ENCODE measurements around the gene OCEL1. TPM values are rescaled to one million over a fixed set of nuclear protein-coding genes. Genes with fewer than 3 reads are reported as not detected.

The OCEL1 gene
- total RNA-seq, 1 experiment from 2014 or later: 1.6 TPM

DNA sequence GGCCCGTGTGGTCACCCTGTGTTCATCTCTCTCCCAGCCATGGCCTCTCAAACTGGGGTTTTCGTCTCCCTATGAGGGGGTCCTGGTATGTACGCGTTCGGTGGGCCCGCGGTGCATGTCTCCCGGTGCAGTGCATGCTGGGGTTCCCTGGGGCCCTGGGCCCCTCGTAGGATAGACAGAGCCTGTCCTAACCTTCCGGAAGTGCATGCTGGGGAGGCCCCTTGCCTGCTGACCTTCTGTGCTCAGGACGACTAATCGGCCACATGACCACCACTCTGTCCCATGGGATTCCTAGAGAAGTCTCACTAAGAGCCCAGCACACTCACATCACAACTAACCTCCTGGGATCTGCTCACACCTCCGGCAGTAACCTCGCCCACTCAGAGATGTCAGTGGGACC is 15.7 kb upstream of the OCEL1 start:
- DNase-seq (ENCODE audit: low read depth): no peak

DNA sequence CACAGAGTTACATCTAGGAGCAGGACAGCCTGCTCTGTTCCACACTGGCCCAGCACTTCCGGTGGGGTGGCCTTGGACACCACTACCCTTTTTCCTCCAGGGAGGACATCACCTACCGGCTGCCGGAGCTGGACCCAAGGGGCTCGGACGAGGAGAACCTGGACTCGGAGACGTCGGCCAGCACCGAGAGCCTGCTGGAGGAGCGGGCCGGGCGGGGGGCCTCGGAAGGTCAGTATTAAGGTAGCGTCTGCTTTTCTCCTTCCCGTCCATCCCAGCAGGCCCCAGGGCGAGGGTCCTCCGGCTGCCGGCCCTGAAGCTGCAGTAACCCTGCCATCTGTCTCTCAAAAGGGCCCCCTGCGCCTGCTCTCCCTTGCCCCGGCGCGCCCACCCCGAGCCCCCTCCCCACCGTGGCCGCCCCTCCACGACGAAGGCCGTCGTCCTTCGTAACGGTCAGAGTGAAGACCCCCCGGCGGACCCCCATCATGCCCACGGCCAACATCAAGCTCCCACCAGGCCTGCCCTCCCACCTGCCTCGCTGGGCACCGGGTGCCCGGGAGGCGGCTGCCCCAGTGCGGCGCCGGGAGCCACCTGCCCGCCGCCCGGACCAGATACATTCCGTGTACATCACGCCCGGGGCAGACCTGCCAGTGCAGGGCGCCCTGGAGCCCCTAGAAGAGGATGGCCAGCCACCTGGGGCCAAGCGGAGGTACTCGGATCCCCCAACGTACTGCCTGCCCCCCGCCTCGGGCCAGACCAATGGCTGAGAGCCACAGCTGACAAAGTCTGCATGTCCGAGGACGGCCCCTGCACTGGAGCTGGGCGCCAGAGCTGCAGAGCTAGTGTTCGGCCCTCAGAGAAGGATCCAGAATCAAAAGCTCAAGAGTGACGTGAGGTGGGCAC is 14.2 kb upstream of the OCEL1 start:
- no peak for DNase-seq (ENCODE audit: low read depth)

DNA sequence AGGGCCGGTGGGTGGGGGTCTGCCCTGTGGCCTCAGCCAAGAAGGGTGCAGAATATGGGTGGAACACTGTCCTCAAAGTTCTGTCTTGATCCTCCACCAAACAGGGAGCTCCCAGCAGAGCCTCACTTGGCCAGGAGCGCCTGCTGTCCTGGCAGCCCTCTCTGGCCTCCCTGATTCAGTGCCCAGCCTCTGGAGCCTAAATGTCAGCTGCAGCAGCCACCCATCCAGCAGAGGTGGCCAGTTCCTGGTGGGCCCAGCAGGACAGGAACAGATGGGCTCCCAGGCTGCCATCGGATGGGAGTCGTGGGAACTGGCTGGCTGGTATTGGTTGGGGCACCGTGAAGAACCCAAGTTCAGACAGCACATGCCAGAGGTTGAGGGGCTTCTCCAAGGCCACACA is 12.7 kb upstream of the OCEL1 start:
- DNase-seq (ENCODE audit: low read depth): no peak

DNA sequence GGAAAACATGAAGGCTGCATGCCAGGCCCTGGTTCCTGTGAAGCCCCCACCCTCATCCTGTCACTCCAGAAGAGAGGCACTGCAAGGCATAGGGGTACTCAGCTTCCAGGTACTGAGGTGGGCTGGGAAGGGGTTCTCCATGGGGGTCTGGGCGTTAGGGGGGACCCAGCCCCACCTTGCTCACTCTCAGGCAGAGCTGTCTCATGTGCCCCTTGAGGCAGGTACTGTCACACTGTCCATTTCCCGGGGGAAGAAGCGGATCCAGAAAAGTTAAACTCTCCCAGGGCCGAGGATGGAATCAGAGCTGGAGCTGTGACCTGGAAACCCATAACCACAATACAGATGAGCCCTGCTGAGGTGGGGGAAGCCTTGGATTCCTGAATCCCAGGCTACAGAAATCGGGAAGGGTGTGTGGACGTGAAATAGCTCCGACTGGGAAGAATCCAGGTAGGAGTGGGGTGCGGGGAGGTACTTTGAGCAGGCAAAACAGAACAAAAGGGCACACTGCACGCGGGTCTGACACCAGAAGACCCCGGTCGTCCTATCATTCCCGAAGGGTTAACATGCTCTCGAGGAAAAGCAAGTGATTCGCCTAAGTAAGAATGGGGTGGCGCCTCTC is 11.4 kb upstream of the OCEL1 start:
- no peak for DNase-seq (ENCODE audit: low read depth)

DNA sequence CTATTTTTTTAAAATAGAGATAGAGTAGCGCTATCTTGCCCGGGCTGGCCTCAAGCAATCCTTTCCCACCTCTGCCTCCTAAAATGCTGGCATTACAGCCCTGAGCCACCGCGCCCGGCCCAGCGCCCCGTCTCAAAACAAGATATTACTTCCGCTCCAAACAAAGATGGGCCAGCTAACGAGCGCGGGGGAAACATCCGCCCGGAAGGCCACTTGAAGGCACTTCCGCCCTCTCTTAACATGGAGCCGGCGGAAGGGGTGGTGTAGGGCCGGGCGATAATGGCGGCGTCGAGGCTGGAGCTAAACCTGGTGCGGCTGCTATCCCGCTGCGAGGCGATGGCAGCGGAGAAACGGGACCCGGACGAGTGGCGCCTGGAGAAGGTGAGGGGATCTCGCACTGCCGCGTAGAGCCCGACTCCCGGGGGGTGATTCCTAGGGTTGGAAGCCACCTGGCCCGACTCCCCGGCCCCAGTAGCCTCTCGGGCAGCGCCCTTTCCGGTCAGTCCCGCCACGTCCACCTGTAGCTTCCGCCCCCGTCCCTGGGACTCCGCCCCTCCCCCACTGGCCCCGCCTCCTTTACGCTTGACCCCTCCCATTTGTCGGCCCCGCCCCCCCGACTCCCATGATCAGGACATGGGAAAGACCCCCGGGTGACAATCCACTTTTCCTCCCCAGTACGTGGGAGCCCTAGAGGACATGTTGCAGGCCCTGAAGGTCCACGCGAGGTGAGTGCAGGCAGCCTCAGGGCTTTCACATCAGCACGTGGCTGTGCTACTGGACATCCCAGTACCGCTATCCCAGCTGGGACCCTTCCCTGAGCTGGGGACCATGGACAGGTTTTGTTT is 10.7 kb upstream of the OCEL1 start, which contains the start of gene USE1:
TSS of gene USE1 (plus strand) at position 231 of the 845 bp plus-strand sequence. CDS start at position 280, 49 bp downstream.
- peak; percentile 94 for DNase-seq (ENCODE audit: low read depth)

DNA sequence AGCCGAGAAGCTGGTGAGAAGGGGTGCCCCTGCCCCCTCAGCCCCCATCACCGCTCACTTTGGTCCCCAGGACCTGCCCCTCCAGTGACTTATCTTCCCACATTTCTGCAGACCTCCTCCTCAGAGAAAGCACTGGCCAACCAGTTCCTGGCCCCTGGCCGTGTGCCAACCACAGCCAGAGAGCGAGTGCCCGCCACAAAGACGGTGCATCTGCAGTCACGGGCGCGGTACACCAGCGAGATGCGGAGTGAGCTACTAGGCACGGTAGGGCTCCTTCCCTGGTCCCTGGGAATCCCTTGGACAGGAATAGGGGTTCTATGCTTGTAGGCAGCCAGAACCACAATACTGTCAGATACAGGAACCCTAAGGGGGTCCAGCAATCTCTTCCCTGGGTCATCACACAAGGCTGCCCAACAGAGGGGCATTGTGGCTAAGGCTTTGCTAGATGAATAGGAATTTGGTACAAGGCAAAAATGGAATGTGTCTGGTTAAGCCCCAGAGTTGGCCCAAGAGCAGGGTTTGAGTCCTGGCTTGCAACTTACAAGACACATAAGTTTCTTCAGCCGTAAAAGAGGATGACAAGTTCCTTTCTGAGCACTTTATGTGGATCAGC is 9.9 kb upstream of the OCEL1 start:
- DNase-seq (ENCODE audit: low read depth): no peak

DNA sequence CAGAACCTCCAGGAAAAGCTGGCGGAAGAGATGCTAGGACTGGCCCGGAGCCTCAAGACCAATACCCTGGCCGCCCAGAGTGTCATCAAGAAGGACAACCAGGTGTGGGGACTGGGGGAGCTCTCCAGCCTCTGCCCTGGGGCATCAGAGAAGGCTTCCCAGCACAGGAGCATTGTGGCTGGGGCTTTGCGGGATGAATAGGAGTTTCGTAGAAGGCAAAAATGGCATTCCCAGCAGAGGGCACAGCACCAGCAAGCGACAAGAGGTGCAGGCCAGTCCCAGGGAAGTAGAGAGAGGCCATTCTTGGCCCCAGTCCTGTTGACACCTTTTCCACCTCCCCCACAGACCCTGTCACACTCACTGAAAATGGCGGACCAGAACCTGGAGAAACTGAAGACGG is 6.7 kb upstream of the OCEL1 start:
- no peak for DNase-seq (ENCODE audit: low read depth)

DNA sequence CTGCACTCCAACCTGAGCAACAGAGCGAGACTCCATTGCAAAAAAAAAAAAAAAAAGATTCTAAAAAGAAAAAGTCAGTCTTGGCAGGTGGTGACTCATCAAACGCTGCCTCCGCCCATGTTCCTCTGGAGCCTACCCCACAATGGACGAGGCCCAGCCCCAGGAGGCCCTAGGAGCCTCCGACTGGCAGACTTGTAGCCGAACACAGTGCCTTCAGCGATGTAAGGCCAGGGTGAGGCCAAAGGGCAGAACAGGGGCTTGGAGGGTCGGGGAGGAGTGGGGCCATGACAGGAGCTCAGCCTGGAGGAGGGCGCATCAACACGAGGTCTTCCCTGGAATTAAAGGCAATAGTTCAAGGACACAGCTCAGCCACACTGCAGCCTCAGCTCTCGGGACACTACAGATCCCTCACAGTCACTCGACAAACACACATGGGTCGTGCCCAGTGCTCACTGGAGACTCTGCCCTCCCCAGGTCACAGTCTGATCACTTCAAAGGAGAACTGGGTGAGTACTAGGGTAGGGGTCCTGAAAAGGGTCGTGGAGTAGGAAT is 5.7 kb upstream of the OCEL1 start:
- DNase-seq (ENCODE audit: low read depth): peak; percentile 89

DNA sequence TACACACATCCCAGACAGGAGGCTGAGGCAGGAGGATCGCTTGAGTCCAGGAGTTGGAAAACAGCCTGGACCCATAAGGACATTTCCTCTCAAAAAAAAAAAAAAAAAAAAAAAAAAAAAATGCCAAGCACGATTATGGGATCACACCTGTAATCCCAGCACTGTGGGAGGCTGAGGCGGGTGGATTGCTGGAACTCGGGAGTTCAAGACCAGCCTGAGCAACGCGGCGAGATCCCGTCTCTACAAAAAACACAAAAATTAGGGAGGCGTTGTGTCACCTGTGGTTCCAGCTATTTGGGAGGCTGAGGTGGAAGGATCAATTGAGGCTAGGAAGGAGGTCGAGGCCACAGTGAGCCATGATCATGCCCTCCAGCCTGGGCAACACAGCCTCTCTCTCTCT is 973 bp upstream of the OCEL1 start:
- DNase-seq (ENCODE audit: low read depth): no peak

DNA sequence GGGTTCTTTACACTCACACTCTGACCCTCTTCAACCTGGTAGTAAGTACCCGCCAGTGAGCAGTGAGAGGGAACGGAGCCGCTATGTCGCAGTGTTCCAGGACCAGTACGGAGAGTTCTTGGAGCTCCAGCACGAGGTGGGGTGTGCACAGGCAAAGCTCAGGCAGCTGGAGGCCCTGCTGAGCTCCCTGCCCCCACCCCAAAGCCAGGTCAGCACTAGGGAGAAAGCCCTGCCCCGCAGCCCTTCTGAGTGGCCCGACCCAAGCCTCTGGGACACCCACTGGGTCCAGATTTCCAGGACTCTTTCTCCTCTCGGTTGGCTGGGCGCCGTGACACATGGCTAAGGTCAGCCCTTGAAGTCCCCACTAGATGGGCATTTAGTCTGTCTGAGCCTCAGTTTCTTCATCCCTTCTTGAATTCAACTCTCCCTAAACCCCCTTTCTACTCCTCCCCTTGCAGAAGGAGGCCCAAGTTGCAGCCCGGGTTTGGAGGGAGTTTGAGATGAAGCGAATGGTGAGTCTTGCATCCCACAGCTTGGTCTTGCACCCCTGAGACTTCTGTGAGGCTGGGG is 1.9 kb downstream of the OCEL1 start:
- DNase-seq (ENCODE audit: low read depth): no peak

DNA sequence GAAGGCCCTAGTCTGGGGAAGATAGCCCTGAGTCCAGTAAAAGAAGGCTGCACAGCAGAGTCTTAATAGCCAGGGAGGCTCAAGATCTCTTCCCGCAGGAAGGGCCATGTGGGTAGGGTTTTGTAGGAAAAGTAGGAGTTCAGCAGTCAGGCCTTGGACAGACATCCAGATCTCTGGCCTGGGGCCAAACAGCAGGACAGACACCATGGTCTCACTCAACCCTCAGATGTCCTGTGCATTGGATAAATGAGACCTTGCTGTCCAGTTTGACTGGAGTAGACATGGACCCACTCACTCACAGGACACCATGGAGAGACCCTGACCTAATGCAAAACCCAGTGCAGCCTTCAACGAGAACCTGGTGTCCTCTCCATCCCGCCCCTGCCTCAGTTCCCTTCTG is 3.9 kb downstream of the OCEL1 start:
- DNase-seq (ENCODE audit: low read depth): no peak

DNA sequence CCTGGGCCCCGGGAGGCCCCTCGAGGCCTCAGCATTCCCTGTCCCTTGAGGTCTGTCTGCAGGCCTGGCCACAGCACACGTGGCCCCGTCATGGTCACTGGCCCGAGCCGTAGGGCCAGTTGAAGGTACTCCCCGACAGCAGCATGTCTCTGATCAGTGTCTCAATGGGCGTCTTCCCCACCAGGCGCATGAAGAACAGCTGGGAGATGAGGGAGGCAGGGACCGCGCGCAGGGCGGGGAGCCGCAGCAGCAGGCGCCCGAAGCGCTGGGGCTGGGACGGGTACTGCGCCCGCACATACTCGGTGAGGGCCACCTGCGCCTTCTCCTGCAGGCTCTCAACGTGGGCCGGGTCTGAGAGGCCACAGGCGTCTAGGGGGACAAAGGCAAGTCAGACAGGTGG is 6.2 kb downstream of the OCEL1 start:
- no peak for DNase-seq (ENCODE audit: low read depth)

DNA sequence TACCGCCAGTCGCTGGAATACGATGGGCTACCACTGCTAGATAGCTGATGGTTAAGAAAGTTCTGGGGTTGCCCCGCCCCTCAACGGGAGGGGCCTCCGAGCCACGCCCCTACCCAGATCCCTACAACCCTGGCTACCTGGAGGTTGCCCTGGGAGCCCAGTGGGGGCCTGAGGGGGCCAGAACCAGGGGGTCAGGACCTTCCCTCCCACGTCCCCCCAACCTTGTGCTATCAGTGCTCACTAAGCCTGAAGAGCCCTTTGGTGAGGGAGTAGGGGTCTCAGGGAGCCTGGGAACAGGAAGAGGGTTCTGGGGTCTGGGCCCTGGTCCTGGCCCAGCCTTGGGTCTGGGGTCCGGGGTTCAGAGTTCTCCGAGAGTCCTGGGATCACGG is 8.9 kb downstream of the OCEL1 start:
- DNase-seq (ENCODE audit: low read depth): peak; percentile 72

DNA sequence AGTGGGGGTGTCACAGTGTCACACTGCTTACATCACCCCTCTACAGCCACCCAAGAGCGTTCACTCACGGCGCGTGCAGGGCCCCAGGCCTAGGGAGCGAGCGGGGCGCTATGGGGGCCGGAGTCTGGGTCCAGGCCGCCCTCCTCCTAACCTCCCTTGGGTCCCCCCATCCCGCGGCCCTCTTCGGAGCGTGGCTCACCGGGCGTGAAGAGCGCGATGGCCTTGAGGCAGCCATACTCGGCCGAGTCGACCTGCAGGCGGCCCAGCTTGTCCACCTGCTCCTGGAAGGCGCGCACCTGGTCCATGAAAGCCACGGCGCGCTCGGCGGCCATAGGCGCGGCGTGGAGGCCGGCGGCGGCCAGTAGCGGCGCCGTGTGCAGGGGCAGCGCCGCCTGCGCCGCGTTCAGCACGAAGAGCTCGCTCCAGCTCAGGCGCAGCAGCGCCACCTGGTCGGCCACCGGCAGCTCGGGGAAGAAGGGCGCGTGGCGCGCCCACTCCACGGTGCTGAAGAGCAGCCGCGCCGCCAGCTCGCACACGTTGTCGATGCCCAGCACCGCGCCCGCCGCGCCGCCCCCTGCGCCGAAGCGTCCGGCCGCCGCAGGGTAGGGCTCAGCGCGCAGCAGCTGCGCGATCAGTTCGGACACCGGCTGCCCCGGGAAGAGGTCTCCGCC is 9.4 kb downstream of the OCEL1 start:
- peak; percentile 82 for DNase-seq (ENCODE audit: low read depth)

DNA sequence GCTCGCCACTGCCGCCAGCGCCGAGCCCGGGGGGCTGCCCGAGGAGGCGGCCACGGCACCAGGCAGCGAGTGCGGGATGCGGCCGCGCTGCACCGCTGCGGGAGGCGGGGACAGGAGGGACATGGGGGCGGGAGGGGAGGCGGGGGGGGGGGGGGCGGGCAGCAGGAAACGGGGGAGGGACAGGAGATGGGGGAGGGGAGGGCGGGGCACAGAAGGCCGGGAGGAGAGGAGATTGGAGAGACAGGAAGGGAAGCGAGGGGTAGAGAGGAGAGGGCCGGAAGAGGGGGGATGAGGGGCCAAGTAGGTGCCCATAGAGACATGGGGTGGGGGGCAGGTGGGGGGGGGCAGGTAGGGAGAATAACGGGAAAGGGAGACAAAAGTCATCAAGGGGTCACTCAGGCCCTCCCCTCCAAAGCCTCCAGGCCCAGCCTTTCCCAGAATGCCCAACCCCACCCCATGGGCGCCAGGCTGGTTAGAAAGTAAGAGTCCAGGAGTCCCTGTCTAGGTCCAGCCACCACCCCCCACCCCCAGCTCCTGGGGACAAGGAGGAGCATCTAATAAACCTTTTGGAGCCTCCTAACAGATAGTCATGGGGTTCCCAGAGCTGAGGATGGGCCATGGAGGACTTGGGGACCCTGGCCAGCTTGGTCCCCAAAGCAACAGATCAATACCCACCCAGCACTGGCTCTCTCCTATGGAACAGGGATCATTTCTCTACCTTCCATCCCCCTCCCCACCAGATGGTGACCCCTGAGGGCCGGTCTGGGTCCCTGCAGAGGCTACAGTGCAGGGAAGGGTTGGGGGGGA is 10.1 kb downstream of the OCEL1 start:
- peak; percentile 66 for DNase-seq (ENCODE audit: low read depth)

DNA sequence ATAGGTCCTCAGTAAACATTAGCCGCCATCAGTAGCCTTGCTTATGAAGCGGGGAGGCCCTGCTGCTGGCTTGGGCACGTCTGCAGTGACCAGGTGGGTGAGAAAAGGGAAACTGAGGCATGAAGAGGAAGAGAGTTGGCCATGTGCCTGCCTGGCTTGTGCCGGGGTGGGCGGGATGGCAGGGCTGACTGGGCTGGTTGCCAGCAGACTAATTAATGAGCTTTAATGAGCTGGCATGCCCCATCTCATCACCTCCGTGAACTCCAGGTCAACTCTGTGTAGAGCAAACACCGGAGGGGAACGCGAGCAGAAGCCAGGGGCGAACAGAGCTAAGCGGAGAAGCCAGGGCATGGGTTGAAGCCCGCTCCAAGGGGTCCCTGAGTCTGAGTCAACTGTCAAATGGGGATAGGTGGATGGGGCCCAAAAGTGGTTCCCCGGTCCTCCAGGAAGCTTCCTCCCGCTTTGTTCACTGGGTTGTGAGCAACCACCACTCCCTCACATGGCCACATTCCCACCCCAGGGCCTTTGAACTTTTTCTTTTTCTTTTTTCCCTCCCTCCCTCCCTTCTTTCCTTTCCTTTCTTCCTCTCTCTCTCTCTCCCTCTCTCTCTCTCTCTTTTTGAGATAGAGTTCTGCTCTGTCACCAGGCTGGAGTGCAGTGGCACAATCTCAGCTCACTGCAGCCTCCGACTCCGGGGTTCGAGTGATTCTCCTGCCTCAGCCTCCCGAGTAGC is 11.0 kb downstream of the OCEL1 start:
- no peak for DNase-seq (ENCODE audit: low read depth)

DNA sequence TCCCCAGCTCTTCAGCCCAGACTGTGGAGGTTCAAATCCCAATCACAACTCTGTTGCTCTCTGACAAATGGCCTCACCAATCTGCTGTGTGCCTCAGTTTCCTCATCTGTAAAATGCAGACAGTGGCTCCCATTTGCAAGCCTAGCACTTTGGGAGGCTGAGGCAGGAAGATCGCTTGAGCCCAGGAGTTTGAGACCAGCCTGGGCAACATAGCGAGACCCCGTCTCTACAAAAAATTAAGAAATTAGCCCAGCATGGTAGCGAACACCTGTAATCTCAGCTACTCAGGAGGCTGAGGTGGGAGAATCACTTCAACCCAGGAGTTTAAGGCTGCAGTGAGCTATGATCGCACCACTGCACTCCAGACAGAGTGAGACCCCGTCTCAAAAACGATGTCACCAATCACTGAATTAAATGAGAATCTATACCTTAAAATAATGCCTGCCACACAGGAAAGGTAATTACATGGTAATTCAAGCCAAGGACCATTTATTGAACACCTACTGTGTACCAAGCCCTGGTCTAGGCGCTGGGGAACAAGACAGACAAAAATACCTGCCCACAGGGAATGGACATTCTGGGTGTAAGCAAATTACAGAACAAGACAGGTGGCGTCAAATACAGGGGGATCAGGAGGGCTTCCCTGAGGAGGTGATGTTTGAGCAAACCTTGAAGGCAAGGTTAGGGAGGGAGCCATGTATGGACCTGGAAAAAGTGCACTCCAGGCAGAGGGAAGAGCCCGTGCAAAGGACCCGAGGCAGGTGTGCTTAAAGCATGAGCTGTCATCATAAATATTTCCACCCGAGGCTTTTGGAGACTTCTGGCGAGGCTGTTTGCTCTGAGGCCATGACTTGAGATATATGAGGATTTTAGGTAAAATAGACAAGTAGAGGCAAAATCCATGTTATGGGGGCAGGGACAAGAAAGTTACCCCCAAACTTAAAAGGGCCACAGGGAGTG is 12.0 kb downstream of the OCEL1 start:
- DNase-seq (ENCODE audit: low read depth): no peak
